Medulla oblongata (tissue), 1 donor: ENCODE results near the gene MCM5.

ENCODE experiments used
- DNase-seq: peaks from one replicate; pipeline ENCODE4 v3.0.0-alpha.2; 2015; ENCODE audit errors: extremely low spot score

The MCM5 gene

DNA sequence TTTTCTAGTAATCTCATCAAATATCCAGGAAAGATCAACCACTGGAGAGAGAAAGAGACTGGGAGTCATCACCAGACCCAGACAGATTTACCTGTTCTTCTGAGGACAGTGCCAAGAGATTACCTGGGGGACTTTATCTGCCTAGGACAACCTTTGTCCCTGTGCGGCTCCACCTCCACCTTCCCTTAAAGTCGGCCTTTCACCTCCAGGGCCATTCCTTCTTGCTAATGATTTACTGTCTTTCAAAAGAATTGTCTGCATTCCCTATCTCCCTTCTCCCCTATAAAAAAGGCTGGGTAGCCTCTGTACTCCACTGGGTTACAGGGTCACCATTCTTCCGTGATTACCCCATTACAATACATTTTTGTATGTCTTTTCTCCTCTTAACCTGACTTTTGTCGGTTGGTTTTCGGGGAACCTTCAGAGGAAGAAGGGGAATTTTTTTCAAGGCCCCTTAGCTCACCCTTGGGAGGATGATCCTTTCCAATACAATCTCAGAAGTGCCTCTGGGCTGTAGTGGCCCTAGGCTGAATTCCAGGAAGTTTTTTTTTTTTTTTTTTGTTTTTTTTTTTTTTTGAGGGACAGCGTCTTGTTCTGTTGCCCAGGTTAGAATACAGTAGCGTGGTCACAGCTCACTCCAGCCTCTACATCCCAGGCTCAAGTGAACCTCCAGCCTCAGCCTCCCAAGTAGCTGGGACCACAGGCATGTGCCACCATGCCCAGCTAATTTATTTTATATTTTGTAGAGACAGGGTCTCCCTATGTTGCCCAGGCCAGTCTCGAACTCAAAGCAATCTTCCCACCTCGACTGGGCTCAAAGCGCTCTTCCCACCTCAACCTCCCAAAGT is 20.6 kb upstream of the MCM5 start:
- no peak for DNase-seq

DNA sequence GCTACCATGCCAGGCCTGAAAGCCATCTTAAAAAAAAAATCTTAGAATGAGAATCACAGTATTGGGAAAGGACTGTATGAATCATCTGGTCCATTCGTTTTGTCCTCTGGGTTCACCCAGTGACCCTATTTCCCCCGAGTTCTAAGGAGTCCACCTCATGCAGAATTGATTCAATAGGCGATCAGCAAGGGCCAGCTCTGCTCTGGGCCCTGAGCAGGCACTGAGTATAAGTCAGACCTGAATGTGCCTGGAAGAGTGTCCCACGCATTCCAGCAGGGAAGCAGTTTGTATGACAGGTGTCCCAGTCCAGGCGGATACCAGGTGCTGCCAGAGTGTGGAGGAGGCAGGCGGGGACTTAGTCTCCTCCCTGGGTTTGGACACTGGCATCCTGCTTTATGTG is 19.9 kb upstream of the MCM5 start:
- no peak for DNase-seq

DNA sequence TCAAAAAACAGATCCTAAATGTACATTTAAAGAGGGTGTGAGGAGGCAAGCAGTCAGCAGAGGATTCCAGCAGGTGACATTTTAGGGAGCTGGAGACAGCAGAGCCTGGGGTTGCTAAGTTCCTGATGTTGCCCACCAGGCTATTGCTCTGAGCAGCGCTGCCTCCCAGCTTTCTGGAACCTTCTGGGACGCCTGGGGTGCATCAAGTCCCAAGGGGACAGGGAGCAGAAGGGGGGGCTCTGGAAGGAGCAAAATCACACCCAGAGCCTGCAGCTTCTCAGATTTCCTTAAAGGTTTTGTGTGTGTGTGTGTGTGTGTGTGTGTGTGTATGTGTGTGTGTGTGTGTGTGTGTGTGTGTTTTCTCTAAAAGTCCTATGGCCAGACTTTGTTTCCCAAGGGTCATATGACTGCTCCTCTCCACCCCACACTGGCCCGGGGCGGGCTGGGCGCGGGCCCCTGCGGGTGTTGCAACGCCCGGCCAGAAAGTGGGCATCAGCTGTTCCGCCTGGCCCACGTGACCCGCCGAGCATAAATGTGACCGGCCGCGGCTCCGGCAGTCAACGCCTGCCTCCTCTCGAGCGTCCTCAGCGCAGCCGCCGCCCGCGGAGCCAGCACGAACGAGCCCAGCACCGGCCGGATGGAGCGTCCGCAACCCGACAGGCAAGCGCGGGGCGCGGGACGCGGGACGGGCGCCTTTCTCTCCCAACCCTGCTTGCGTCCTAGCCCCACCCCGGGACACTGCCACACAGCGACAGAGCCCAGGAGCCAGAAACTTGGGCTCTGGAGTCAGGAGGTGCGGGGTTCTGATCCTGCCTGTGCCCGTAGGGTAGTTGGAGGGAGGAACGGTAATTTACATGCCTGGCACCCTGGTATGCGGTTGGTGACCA is 19.2 kb upstream of the MCM5 start, which contains the start of gene HMOX1:
HMOX1 (plus strand) TSS at position 560 of the 887 bp plus-strand sequence; CDS start at position 638, 78 bp downstream.
- peak; percentile 93 for DNase-seq

DNA sequence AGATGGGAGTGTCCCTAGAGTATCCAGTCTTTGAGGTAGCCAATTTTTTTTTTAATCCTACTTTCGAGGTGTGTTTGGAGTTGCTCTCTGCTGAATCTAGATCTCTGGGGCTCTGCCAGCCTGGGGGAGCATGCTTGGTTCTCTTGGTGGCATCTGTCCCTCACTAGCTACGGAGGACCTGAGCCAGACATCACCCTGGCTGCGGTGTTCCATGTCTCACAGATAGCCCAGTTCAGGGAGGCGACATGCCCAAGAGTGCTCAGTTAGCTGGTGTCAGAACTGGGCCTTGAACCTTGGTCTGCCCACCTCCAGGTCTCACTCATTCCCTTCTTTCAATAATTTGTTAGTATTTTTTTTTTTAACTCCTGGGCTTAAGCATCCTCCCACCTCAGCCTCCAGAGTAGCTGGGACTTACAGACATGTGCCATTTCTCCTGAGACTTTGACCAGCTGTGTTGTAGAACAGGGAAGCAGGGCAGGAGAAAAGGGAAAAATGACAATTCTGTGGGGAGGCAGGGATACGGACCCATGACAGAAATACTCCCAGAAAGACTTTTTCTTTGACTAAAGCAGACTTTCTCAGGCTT is 18.4 kb upstream of the MCM5 start:
- peak; percentile 36 for DNase-seq

DNA sequence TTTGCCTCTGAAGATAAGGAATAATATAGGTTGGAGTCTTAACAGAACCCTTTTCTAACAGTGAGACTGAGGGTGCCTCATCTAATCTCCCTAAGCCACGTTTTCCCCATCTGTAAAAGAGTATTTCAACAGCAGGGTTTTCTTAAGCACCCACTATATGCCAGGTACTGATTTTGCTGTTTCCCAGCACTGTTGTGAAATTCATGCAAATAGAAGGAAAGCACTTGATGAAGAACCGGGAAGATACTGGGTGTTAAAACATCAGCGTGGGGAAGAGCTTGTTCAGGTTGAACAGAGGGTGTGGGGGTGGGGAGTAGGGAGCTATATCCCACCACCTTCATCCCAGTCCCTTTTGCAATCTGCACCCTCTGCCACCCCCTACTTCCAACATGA is 16.3 kb upstream of the MCM5 start:
- DNase-seq = no peak

DNA sequence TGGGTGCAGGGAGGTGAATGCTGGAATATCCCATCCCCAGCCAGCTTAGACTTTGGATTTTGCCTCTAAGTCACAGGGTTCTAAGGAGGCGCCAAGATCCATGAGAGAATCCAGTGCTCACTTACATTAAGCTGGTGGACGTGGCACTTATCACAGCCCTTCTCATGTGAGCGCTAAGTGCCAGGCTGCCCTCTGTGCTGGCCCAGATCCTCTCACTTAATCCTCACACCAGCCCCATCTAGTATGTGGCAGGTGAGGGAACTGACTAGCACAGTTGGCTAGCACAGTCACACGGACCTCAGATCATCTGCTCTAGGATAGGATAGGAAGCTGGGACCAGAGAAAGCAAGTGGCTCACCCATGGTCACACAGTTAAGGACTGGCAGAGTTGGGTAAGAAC is 15.4 kb upstream of the MCM5 start:
- no peak for DNase-seq

DNA sequence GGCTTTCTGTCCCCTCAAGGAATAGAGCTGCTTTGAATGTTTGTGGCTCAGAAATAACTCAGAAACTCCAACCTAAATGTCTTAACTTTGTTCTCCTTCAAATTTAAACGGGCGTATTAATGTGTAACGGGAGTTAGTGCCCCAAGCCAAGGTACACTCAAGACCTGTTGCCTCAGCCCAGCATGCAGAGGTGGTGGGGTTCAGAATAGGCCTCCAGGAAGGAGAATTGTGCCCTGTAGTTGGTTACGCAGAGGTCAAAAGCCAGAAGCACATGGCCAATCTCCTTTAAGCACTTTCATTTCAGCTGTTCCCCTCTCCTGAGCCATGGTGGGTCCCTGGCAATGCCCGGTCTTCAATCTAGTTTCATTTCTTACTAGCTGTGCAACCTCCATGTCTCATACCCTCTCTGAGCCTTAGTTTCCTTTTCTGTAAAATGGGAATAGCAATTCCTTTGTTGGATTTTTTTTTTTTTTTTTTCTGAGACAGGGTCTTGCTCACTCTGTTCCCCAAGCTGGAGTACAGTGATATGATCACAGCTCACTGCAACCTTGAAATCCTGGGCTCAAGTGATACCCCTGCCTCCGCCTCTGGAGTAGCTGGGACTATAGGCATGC is 14.9 kb upstream of the MCM5 start:
- DNase-seq = no peak

DNA sequence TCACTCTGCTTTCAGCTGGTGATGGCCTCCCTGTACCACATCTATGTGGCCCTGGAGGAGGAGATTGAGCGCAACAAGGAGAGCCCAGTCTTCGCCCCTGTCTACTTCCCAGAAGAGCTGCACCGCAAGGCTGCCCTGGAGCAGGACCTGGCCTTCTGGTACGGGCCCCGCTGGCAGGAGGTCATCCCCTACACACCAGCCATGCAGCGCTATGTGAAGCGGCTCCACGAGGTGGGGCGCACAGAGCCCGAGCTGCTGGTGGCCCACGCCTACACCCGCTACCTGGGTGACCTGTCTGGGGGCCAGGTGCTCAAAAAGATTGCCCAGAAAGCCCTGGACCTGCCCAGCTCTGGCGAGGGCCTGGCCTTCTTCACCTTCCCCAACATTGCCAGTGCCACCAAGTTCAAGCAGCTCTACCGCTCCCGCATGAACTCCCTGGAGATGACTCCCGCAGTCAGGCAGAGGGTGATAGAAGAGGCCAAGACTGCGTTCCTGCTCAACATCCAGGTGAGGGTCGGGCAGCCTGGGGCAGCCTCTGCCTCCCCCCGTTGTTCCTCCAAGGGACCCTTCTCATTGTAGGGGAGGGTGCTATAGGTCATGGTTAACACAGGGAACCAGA is 13.2 kb upstream of the MCM5 start:
- no peak for DNase-seq

DNA sequence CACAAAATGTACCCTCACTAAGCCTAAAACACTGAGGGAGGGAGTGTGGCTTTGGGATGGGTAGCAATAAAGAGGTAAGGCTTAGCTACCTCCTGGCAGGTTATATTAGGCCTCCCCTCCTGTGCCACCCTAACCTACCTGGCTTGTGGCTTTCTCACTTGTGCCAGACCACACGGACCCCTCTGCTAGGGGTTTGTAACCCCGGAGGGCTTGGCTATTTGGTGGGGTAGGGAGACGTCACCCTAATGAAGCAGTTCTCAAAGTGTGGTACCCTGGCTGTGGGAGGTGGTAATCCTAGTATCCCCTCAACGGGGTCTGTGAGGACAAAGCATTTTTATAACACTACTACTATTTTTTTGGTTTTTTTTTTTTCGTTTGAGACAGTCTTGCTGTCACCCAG is 9.0 kb upstream of the MCM5 start:
- no peak for DNase-seq

DNA sequence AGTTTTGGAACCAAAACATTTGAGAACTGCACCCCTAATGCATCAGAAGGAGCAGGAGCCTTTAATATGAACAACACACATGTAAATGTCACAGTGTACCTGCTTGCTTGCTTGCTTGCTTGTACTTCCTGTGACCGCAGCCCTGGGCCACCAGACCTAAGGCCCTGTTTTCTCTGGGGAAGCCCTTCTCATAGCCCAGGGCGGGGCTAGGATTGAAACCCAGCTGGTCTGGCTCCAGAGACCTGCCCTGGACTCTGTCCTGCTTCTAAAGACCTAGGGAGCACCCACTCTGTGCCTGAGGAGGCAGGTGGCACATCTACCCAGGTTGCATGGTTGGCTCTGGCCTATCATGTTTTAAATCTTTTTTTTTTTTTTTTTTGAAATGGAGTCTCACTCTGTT is 7.6 kb upstream of the MCM5 start:
- DNase-seq = no peak

DNA sequence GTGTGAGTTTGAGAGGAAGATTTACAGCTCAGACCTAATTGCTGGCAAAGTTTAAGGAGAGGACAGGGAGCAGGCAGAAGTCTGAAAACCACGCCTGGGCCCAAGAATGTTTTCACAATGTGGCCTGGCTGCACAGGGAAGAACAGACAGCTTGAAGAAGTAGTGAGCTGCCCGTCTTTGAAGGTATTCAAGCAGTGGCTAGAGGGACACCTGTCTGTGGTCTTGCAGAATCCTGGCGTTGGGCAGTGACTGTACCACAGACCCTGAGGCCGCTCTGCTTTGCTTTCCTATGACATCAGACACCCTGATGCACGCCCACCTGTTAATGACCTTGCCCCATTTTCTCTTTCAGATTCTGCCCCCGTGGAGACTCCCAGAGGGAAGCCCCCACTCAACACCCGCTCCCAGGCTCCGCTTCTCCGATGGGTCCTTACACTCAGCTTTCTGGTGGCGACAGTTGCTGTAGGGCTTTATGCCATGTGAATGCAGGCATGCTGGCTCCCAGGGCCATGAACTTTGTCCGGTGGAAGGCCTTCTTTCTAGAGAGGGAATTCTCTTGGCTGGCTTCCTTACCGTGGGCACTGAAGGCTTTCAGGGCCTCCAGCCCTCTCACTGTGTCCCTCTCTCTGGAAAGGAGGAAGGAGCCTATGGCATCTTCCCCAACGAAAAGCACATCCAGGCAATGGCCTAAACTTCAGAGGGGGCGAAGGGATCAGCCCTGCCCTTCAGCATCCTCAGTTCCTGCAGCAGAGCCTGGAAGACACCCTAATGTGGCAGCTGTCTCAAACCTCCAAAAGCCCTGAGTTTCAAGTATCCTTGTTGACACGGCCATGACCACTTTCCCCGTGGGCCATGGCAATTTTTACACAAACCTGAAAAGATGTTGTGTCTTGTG is 6.6 kb upstream of the MCM5 start:
- DNase-seq = no peak

DNA sequence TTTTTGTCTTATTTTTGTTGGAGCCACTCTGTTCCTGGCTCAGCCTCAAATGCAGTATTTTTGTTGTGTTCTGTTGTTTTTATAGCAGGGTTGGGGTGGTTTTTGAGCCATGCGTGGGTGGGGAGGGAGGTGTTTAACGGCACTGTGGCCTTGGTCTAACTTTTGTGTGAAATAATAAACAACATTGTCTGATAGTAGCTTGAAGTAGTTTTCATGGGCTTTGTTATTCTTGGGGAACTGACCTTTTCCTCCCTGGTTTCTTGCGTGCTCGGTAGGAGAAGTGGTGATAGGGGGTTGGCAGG is 6.0 kb upstream of the MCM5 start:
- no peak for DNase-seq

DNA sequence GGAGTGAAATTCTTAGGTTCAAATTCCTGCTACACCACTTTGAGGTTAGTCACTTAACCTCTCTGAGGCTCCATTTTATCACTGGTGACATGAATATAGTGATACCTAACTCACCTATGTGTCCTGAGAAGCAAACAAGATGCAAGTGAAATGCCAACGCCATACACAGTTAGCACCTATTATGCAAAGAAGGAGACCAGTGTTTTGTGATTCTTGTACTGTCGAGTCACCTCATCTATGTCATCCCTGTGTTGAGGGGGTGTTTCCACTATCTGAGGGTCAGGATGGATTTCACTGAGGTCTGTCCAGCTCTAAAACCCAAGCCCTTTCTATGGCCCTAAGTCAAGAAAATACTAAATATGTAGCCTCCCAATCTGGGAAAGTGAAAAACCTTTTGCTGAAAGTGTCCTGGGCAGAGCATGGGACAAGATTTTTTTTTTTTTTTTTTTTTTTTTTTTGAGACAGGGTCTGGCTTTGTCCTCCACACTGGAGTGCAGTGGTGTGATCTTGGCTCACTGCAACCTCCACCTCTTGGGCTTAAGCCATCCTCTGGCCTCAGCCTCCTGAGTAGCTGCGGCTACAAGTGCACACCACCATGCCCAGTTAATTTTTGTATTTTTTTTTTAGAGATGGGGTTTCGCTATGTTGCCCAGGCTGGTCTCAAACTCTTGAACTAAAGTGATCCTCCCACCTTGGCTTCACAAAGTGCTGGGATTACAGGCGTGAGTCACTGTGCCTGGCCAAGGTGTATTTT is 5.0 kb upstream of the MCM5 start:
- DNase-seq = no peak

DNA sequence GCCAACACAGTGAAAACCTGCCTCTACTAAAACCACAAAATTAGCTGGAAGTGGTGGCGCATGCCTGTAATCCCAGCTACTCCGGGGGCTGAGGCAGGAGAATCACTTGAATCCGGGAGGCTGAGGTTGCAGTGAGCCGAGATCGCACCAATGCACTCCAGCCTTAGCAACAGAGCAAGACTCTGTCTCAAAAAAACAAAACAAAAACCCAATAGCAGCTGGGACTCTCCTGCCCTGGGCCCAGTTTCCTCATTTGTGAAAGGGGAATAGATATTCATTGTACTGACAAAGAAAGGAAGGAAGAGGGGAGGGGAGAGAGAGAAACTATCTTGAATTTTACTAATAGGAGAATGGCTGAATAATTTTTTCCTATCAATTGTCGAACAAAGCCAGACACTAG is 3.3 kb upstream of the MCM5 start:
- peak; percentile 73 for DNase-seq

DNA sequence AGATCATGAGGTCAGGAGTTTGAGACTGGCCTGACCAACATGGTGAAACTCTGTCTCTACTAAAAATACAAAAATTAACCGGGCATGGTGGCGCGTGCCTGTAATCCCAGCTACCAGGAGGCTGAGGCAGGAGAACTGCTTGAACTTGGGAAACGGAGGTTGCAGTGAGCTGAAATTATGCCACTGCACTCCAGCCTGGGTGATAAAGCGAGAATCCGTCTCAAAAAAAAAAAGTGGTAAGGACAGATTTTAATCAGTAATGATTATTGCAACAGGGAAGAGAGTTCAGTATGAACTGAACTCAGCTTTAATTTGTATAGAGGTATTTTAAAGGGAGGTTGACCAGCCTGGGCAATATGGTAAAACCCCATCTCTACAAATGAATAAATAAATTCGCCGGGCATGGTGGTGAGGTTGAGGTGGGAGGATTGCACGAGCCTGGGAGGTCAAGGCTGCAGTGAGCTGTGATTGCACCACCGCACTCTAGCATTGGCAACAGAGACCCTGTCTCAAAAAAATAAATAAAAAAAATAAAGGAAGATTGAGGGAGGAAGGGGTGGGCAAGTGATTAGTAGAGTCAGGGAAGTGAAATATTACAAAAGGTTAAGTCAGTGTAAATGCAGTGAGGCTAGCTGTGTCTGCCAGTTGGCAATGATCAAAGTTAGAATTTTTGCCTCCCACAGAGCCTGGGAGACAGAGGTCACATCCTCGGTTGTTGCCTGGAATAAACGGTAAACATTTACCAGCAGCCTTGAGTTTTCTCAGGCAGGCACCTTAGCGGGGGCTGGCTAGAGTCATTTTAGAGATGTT is 2.6 kb upstream of the MCM5 start:
- no peak for DNase-seq

DNA sequence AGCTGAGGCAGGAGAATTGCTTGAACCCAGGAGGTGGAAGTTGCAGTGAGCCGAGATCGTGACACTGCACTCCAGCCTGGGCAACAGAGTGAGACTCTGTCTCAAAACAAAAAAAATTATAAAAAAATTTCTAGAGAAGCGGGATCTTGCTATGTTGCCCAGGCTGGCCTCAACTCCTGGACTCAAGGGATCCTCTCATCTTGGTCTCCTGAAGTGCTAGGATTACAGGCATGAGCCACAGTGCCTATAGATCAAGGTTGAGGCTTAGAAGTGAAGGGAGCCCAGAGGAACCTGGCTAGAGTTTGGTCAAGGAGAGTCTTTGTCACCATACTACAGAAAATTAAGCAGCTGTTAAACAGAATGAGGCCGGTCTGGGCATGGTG is 1.4 kb upstream of the MCM5 start:
- no peak for DNase-seq

DNA sequence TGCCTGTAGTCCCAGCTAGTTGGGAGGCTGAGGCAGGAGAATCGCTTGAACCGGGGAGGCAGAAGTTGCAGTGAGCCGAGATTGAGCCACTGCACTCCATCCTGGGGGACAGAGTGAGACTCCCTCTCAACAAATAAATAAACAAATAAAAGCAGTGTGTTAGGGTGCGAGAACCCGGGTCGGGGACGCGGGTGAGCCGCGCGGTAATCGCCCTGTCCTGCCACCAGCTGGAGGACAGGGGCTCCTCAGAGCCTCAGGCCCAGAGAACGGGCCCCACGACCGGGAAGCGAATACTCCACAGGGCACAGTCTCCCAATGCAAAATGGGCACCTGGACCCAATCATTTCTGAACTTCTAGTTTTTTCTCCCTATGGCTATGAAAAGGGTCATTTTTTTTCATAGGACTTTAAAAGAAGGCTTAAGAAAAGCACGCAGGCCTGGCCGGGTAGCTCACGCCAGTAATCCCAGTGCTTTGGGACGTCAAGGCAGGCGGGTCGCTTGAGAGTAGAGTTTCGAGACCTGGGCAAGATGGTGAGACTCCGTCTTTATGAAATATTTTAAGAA is 744 bp upstream of the MCM5 start:
- DNase-seq = no peak

DNA sequence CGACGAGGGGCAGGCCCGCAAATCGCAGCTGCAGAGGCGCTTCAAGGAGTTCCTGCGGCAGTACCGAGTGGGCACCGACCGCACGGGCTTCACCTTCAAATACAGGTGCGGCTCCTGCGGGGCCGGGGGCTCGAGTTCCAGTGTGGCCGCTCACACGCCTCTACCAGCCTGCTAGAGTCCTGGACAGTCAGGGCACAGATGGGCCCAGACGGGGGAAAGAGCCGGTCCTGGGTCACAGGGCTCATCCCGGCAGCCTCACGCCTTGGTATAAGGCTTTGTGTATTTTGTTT is 506 bp downstream of the MCM5 start:
- DNase-seq = no peak

DNA sequence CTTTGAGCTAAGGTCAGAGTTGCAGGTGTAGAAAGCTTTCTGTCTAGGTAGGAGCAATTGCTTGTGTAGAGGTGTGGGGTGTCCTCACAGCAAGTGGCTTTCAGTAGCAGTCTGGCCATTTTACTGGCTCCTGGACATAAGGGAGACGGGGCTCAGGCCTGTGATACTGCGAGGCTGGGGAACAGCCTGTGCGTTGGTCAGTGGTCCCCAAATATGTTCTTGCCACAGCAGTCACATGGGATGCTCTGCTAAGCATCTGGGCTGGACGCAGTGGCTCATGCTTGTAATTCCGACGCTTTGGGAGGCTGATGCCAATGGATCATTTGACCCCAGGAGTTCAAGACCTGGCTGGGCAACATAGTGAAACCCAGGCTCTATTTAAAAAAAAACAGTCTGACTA is 1.9 kb downstream of the MCM5 start:
- DNase-seq = no peak
